Bronchial epithelial cell (primary cell): ENCODE data around the gene EFS. TPM values are rescaled to one million over a fixed set of nuclear protein-coding genes. Genes with fewer than 3 reads are reported as not detected.

Source experiments
- DNase-seq: peaks from one replicate; pipeline ENCODE4 v3.0.0-alpha.2; 2010; ENCODE audit warnings: low read depth
- FAIRE-seq: peaks from 2 replicates; lab custom pipeline; 2011; peaks lifted over from hg19 to GRCh38; lab: Jason Lieb, UNC
- H3K27me3 ChIP-seq: 2 replicates; pipeline ENCODE4 v1.5.1; 2011; ENCODE audit warnings: low read length; ENCODE audit not compliant: control insufficient read depth, insufficient read depth
- H3K36me3 ChIP-seq: 2 replicates; pipeline ENCODE4 v1.5.1; 2011; ENCODE audit warnings: low read length; ENCODE audit not compliant: control insufficient read depth, insufficient read depth
- H3K4me3 ChIP-seq: 2 replicates; pipeline ENCODE4 v1.5.1; 2011; ENCODE audit warnings: mild to moderate bottlenecking, low read depth, low read length, control low read depth
- CTCF ChIP-seq: IDR thresholded peaks from 2 replicates; pipeline ENCODE4 v1.5.1; 2011; ENCODE audit warnings: mild to moderate bottlenecking, moderate library complexity, low read length, control low read depth, inconsistent platforms; ENCODE audit not compliant: insufficient read depth, severe bottlenecking
- total RNA-seq: library from RNA; depleted of rRNA; stranded (reverse); fragments of >200 nt; gene quantifications from 2 replicates; pipeline ENCODE4 v1.2.1, GENCODE V29; 2014

Gene EFS
- total RNA-seq, 1 donor from 2014 or later, result 2.4 TPM

- Histone ChIP-seq H3K4me3 (no peak overlapping the region), H3K36me3 (no peaks in the 10 kb centered on the region), H3K27me3 (no peaks in the 10 kb centered on the region)
- TF ChIP-seq CTCF, result no peak
- DNase-seq, result no peak
- no peak for FAIRE-seq
Observed at GRCh38 chr14:23375527-23376251, 10.7 kb upstream of the EFS start.

GRCh38 chr14:23373041-23373440, 8.1 kb upstream of the EFS start:
- TF ChIP-seq CTCF, result no peak
- no peak for DNase-seq
- no peaks in the 10 kb centered on the region for H3K27me3 ChIP-seq
- FAIRE-seq, result no peak
- H3K36me3 ChIP-seq, result no peaks in the 10 kb centered on the region
- H3K4me3 ChIP-seq, result no peak overlapping the region

- Histone ChIP-seq H3K36me3 (no peaks in the 10 kb centered on the region), H3K27me3 (no peaks in the 10 kb centered on the region), H3K4me3 (no peak within 1 kb of the TSS)
- DNase-seq (no peak), FAIRE-seq (no peak)
- TF ChIP-seq CTCF, result no peak
Observed at GRCh38 chr14:23372509-23372908, 7.5 kb upstream of the EFS start, which contains the start of gene IL25. IL25 (plus strand) TSS chr14:23372809.

- DNase-seq, result no peak
- H3K36me3 ChIP-seq, result no peaks in the 10 kb centered on the region
- FAIRE-seq, result no peak
- no peak overlapping the region for H3K4me3 ChIP-seq
- no peak for TF ChIP-seq CTCF
- no peaks in the 10 kb centered on the region for H3K27me3 ChIP-seq
Observed at GRCh38 chr14:23371865-23372264, 6.9 kb upstream of the EFS start.

- no peak for TF ChIP-seq CTCF
- Histone ChIP-seq H3K36me3 (no peaks in the 10 kb centered on the region), H3K27me3 (no peaks in the 10 kb centered on the region), H3K4me3 (no peak overlapping the region)
- DNase-seq, result no peak
- FAIRE-seq, result no peak
Observed at GRCh38 chr14:23370221-23370620, 5.2 kb upstream of the EFS start.
